SK-N-MC (cell line): ENCODE data around the gene NDUFS5.

ENCODE experiments used
- EZH2 ChIP-seq: fragments of 200-600 bp; sonication (generic); IDR thresholded peaks from one replicate; pipeline ENCODE4 v1.6.1; 2017; ENCODE audit warnings: antibody characterized with exemption
- FOXP2 ChIP-seq: optimal IDR thresholded peaks from 2 replicates; pipeline ENCODE3; 2011; ENCODE audit warnings: mild to moderate bottlenecking, moderate library complexity; ENCODE audit not compliant: insufficient read depth; ENCODE audit errors: extremely low read length, control extremely low read depth
- POLR2AphosphoS5 ChIP-seq: IDR thresholded peaks from 2 replicates; pipeline ENCODE4 v1.6.1; 2012; ENCODE audit warnings: mild to moderate bottlenecking, low read depth, low read length, borderline replicate concordance

DNA sequence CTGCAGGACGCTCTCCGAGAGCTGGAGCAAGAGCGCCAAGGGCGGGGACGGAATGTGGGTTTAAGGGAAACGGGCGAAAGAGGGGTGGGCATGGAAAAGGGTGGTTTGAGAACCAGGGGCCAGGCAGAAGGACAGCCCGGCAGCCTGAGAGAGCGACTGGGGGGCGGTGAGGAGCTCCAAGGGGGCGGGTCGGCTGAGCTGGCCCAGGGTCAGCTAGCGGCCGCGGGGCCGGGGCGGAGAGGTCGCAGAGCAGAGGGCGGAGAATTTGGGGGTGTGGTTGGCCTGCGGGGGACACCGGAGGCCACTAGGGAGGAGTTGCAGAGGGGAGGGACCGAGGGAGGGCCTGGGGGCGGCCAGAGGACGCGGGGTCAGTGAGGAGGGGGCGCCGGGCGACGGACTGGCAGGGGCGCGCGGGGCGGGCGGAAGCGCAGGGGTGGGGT lies 54.7 kb downstream of the NDUFS5 start:
- TF ChIP-seq EZH2 (no peak), POLR2AphosphoS5 (no peak), FOXP2 (no peak)
